Germinal center (tissue), 1 donor: ENCODE results near the gene DNPH1.

Experiments
- DNase-seq: peaks from one replicate; pipeline ENCODE4 v3.0.0; 2012; ENCODE audit warnings: mixed read lengths, low spot score

Gene DNPH1

GRCh38 chr6:43228951-43229802 is at the start of gene DNPH1:
Gene DNPH1, minus strand, starts transcription at chr6:43229481. Its CDS starts 25 bp downstream, at chr6:43229456.
- DNase-seq, result peak; percentile 80

DNA sequence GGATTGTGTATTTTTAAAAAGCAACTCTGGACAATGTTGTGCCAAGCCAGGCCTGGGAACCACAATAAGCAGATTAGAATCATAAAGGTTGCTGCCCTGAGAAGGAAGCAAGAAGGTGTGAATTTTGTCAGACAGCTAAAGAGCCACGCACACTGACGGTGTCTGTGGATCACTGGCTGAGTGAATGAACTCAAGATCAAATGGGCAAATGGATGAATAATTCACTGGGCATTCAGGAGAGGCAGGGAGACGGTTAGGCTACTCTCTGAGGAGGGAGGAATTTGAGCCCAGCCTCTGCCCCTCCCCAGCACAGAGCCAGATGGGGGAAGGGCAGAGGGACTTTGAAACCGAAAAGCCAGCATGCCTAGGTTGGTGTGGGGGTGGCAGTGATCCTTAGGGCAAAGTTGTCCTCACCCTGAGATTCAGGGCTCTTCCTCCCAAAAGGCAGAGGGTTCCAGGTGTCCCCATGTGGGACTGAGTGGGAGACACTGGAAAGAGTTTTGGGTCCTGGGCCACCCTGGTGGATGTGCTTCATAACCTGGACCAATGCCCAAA is 49.3 kb upstream of the DNPH1 start:
- DNase-seq, result no peak

GRCh38 chr6:43277643-43278523 is 48.6 kb upstream of the DNPH1 start:
- DNase-seq, result no peak

GRCh38 chr6:43277306-43277642 is 48.0 kb upstream of the DNPH1 start:
- DNase-seq, result no peak

- DNase-seq, result no peak
Measured at GRCh38 chr6:43276577-43277305, 47.5 kb upstream of the DNPH1 start.

- no peak for DNase-seq
Measured at GRCh38 chr6:43275801-43276576, 46.7 kb upstream of the DNPH1 start.

- peak; percentile 56 for DNase-seq
Measured at GRCh38 chr6:43274916-43275597, 45.8 kb upstream of the DNPH1 start.

DNA sequence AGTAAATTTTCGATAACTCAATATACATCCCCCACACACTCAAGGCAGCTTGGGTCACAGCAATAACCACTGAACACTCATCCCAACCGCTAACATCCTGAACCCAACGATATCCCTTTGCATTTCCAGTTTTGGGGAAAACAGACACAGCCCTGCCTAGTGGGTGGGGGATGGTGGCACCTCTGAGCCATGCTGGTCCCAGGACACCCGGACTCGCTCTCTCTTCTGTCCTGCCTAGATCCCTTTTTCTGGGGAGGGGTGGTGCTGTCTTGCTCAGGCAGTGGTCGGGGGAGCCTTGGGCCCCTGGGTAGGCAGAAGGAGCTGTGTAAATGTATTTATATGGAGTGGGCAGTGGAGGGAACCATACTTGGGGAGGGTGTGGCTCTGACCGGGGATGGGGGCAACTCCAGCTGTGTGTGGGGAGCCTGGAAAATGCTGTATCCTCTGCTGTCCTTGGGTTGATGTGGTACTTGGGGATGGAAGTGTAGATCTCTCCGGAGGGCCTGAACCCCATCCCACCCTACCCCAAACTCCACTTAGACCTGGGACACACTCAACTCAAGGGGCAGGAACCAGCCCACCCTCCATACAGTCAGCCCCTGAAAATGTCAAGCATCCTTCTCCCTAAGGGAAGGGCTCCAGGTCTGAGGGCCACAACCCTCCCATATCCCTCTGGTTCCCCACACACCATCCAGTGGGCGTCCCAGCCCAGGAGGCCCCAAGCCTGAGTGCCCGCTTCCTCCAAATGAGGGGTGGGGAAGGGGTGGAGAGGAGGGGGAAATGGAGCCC is 45.0 kb upstream of the DNPH1 start:
- DNase-seq, result no peak

DNA sequence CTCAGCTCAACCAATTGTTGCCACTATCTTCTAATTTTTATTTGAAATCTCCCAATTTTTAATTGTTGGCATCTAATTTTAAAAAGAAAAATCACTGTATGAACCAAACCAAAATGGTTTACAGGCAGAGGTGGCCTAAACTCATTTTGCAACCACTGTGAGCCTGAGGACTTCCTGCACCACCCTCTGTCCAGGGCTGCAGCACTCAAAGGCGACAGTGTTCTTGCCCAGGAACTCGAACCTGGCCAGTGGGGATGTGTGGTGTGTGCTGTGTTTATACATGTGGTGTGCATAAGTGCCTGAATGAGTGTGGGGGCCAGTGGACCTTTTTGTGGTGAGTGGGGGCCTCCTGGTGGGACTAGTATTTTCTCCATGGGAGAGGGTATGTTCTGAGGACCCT is 44.4 kb upstream of the DNPH1 start:
- no peak for DNase-seq

DNA sequence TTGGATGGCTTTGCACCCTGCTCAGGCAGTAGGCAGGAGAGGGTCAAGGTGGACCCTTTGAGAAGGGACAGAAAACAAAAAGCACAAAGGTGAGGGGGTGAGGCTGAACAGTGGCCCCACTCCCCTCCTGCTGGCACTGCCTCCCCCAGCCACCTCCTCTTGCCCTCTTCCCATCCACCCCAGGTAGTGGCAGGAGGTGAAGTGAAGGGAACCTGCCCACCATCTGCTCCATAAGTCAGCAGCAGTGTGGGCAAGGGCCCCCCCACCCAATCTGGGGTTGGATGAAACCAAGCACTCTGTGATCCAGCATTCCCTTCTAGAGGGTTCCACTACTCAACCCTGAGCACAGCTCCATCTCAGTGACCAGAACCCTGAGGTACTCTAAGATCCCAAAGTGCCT is 42.7 kb upstream of the DNPH1 start:
- DNase-seq, result no peak

- peak; percentile 77 for DNase-seq
Measured at GRCh38 chr6:43271103-43271815, 42.0 kb upstream of the DNPH1 start.

- DNase-seq, result peak; percentile 57
Measured at GRCh38 chr6:43269273-43270007, 40.2 kb upstream of the DNPH1 start.

- no peak for DNase-seq
Measured at GRCh38 chr6:43268782-43269272, 39.5 kb upstream of the DNPH1 start.

DNA sequence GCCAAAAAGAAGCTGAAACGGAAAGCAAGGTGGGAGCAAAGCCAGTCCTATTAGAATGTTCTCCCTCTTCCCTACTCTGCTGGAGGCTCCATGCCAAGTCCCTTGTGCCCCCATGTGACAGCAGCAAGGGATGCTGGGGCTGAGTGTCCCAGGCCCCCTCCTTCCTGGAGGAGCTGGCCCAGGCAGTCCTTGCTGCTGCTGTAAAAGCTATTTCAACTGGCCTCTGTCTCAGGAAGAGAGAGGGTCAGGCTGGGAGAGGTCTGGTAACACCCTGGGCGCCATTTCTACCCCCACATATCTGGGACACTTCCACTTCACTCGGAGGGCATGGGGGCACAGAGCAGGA is 39.0 kb upstream of the DNPH1 start:
- DNase-seq, result no peak

DNA sequence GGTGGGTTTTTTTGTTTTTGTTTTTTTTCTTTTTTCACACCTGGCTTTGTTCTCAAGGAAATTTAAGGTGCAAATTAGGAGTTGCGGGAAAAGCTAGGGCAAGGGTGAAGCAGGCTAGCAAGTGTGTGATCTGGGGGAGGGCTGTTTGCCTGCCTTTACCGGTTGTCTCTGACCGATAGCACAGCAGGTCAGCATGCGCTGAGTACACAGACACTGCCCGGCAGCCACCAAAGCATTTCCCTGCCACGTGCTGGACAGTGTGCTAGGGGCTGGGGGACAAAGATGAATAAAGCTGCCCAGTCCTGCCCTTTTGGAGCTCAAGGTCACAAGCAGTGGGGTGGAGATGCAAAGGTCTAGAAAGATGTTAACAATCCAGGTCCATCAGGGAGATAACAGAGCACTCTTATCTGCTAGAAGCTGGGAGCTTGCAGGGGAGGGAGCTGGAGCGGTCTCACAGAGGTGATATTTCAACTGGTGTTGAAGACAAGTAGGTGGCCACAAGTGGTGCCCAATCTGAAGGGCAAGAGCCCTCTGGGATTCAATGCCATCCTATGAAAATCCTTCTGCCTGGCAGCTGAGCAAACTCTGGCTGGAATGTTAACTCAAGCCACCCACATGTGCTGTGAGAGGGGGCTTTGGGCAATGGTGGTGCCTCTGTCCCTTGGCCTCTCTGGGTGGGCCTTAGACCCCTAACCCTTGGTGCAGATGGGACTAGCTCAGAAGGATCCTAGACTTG is 38.5 kb upstream of the DNPH1 start:
- DNase-seq, result no peak

GRCh38 chr6:43265564-43265963 is 36.3 kb upstream of the DNPH1 start:
- no peak for DNase-seq

DNA sequence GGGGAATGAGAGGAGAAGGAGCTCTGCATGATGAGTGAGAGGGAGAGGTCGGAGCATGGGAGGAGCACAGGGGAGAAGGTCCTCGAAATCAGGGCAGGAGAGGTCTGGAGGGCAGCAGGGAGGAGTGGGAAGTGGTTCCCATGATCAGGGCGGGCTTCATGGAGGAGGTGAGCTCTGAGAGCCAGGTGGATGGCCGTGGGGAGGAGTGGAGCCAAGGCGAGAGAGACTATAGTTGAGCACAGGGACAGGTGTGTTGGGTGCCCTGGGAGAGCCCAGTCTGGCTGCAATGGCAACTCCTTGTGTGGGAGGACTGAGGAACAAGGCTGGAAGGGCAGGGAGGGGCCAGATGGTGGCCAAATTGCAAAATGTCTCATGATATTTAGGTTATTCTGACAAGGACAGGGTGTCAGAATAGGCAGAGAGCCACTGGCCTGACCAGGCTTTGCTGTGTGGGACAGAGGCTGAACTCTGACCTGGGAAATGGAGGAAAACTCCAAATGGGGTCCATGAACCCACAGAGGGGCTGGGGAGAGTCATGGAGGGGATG is 35.4 kb upstream of the DNPH1 start:
- DNase-seq, result no peak
